HepG2 (cell line): ENCODE measurements around the gene YIPF3. TPM values are rescaled to one million over a fixed set of nuclear protein-coding genes. Genes with fewer than 3 reads are reported as not detected.

ENCODE experiments used
- CCDC6 ChIP-seq: sonication (generic); formaldehyde crosslinking; IDR thresholded peaks from 2 replicates; pipeline ENCODE4 v1.8.1; 2022; ENCODE audit warnings: mild to moderate bottlenecking, missing genetic modification reagents, moderate library complexity
- CHD4 ChIP-seq: fragments of 200-600 bp; sonication (generic); IDR thresholded peaks from 2 replicates; pipeline ENCODE4 v1.7.0; 2017; ENCODE audit warnings: mild to moderate bottlenecking, low read length, borderline replicate concordance
- GATA4 ChIP-seq: sonication (generic); IDR thresholded peaks from 2 replicates; pipeline ENCODE4 v1.6.1; 2016; ENCODE audit warnings: antibody characterized with exemption, low read depth, borderline replicate concordance
- KDM1A ChIP-seq: IDR thresholded peaks from 2 replicates; pipeline ENCODE4 v1.6.1; 2016; ENCODE audit warnings: missing compliant biosample characterization
- KMT2A ChIP-seq: sonication (generic); formaldehyde crosslinking; IDR thresholded peaks from 2 replicates; pipeline ENCODE4 v1.4.0; 2020; ENCODE audit warnings: missing genetic modification reagents
- NFKBIZ ChIP-seq: IDR thresholded peaks from 2 replicates; pipeline ENCODE4 v1.6.1; 2018; ENCODE audit warnings: missing genetic modification reagents, missing compliant biosample characterization
- NONO ChIP-seq, 2 experiments: fragments of 450-650 bp in 1 of 2; sonication (generic) in 1 of 2; formaldehyde crosslinking in 1 of 2; IDR thresholded peaks in 1 of 2; conservative IDR thresholded peaks in 1 of 2; 2 replicates each; pipeline versions ENCODE4 v1.6.1 to v1.8.0; 2017 to 2022; ENCODE audit warnings: mild to moderate bottlenecking in 1 of 2, missing genetic modification reagents in 1 of 2, moderate library complexity in 1 of 2
- PHB2 ChIP-seq: fragments of 450-650 bp; IDR thresholded peaks from 2 replicates; pipeline ENCODE4 v1.6.1; 2018; ENCODE audit not compliant: partially characterized antibody
- RARA ChIP-seq: IDR thresholded peaks from 2 replicates; pipeline ENCODE4 v1.6.1; 2016; ENCODE audit warnings: missing genetic modification reagents, missing compliant biosample characterization
- RXRA ChIP-seq: sonication (generic); formaldehyde crosslinking; IDR thresholded peaks from 2 replicates; pipeline ENCODE4 v1.5.1; 2020; ENCODE audit warnings: missing genetic modification reagents
- SIX4 ChIP-seq: sonication (generic); formaldehyde crosslinking; IDR thresholded peaks from 2 replicates; pipeline ENCODE4 v1.4.0; 2020; ENCODE audit warnings: missing genetic modification reagents
- ZBTB20 ChIP-seq: sonication (generic); formaldehyde crosslinking; IDR thresholded peaks from 2 replicates; pipeline ENCODE4 v1.8.1; 2023; ENCODE audit warnings: missing genetic modification reagents, low read depth, mild to moderate bottlenecking, borderline replicate concordance
- ZFP36L2 ChIP-seq: sonication (generic); formaldehyde crosslinking; IDR thresholded peaks from 2 replicates; pipeline ENCODE4 v1.4.0; 2020; ENCODE audit warnings: missing genetic modification reagents
- ZNF138 ChIP-seq: sonication (generic); formaldehyde crosslinking; IDR thresholded peaks from 2 replicates; pipeline ENCODE4 v1.5.0; 2020; ENCODE audit warnings: mild to moderate bottlenecking, low read depth, missing genetic modification reagents
- ZNF75D ChIP-seq: sonication (generic); formaldehyde crosslinking; IDR thresholded peaks from 2 replicates; pipeline ENCODE4 v1.8.1; 2023; ENCODE audit warnings: missing genetic modification reagents, mild to moderate bottlenecking, borderline replicate concordance
- ZNF781 ChIP-seq: sonication (generic); formaldehyde crosslinking; IDR thresholded peaks from 2 replicates; pipeline ENCODE4 v1.5.1; 2020; ENCODE audit warnings: borderline replicate concordance, mild to moderate bottlenecking, missing genetic modification reagents; ENCODE audit errors: not compliant biosample characterization
- ZNF790 ChIP-seq: sonication (generic); formaldehyde crosslinking; IDR thresholded peaks from 2 replicates; pipeline ENCODE4 v1.8.0; 2022; ENCODE audit warnings: missing genetic modification reagents, mild to moderate bottlenecking, borderline replicate concordance
- ZNF839 ChIP-seq: sonication (generic); formaldehyde crosslinking; IDR thresholded peaks from 2 replicates; pipeline ENCODE4 v1.4.0; 2020; ENCODE audit warnings: missing genetic modification reagents, mild to moderate bottlenecking, borderline replicate concordance
- polyA plus RNA-seq, 8 experiments: library from polyadenylated mRNA; depleted of rRNA in 3 of 8; stranded (reverse) in 7 of 8; unstranded in 1 of 8; fragments of >200 nt; fragmentation: Illumina TruSeq in 4 of 8; extraction: Trizol in 4 of 8; gene quantifications; 2 replicates each; pipeline versions ENCODE4 v1.2.1 to v1.2.3, GENCODE V29; 2011 to 2016; ENCODE audit warnings: low read depth in 4 of 8, missing spikeins in 1 of 8, mixed read lengths in 1 of 8; ENCODE audit not compliant: insufficient read depth in 1 of 8
- total RNA-seq, 5 experiments: library from RNA; depleted of rRNA; stranded (reverse); fragments of >200 nt; fragmentation: Illumina TruSeq; extraction: Trizol; gene quantifications; 2 replicates each; pipeline ENCODE4 v1.2.3, GENCODE V29; 2016; ENCODE audit warnings: low read depth in 1 of 5
- TF ChIP-seq, protein P1 (sequence below): sonication (generic); formaldehyde crosslinking; IDR thresholded peaks from 2 replicates; pipeline ENCODE4 v1.9.0; 2021; ENCODE audit warnings: missing genetic modification reagents, mild to moderate bottlenecking, borderline replicate concordance

The YIPF3 gene
- total and polyA plus RNA-seq, 2 of the 13 experiments (the other 11 are each of a cell fraction or from before 2014, with no cell fraction given): 107 to 206 TPM

DNA sequence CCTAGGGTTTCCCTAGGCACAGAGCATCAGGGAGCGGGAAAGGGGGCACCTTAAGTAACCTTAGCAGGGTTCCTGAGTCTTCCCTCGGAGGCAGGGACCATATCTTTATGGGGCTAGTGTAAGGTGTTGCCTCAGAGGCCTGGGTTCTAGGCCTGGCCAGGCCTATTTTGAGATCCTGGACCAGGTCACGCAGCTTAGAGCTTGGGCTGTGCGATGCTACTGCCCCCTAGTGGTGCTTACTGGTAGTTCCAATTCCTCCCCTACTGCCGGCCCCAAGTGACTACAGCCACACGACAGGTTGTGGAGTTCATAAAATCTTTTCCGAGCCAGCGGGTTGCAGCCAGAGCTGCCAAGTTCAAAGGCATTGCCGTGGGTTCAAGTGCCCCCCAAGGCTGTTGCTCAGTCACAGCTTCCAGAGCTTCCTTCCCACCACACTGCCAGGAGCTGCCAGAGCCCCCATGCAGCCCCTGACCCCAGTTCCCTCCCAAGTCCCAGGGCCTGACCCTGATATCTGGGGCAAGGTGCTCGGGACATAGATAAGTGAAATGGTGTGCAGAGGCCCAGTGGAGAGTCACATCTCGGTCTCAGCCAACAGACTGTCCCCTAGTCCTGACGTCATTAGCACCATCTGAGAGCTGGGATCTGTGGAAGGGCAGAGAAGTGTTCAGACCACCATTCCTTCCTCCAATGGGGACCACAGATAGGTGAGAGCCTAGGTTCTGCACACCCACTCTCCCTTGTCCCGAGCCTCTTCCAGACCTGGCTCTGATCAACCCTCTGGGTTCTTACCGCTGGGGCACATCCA, 9.9 kb downstream of the YIPF3 start (continued):
- no peak for TF ChIP-seq ZBTB20 (CRISPR knock-in tag)
- no peak for TF ChIP-seq GATA4
- TF ChIP-seq ZFP36L2 (CRISPR knock-in tag): no peak
- no peak for TF ChIP-seq ZNF75D (CRISPR knock-in tag)
- TF ChIP-seq NONO (IDR thresholded peaks at IDR 0.05): no peak
- TF ChIP-seq NONO (CRISPR knock-in tag; conservative IDR thresholded peaks at IDR 0.05): 0 out of 2 replicates have a peak, but pooled peaks have one; percentile 50
- TF ChIP-seq RXRA (CRISPR knock-in tag): peak; percentile 56
- no peak for TF ChIP-seq PHB2
- TF ChIP-seq, protein P1, sequence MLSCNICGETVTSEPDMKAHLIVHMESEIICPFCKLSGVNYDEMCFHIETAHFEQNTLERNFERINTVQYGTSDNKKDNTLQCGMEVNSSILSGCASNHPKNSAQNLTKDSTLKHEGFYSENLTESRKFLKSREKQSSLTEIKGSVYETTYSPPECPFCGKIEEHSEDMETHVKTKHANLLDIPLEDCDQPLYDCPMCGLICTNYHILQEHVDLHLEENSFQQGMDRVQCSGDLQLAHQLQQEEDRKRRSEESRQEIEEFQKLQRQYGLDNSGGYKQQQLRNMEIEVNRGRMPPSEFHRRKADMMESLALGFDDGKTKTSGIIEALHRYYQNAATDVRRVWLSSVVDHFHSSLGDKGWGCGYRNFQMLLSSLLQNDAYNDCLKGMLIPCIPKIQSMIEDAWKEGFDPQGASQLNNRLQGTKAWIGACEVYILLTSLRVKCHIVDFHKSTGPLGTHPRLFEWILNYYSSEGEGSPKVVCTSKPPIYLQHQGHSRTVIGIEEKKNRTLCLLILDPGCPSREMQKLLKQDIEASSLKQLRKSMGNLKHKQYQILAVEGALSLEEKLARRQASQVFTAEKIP (CRISPR knock-in tag): no peak
- TF ChIP-seq SIX4: no peak
- no peak for TF ChIP-seq CHD4
- TF ChIP-seq ZNF790 (CRISPR knock-in tag): no peak
- TF ChIP-seq ZNF138: no peak
- TF ChIP-seq CCDC6: no peak
- TF ChIP-seq RARA (CRISPR knock-in tag): peak; percentile 42; the same call in 1 of the 2 replicates
- TF ChIP-seq NFKBIZ (CRISPR knock-in tag): 0 out of 2 replicates have a peak, but pooled peaks have one; percentile 42
- 0 out of 2 replicates have a peak, but pooled peaks have one; percentile 54 for TF ChIP-seq KMT2A (CRISPR knock-in tag)
- TF ChIP-seq ZNF839: peak; percentile 42; the same call in 1 of the 2 replicates
- TF ChIP-seq ZNF781 (CRISPR knock-in tag): peak; percentile 36
- TF ChIP-seq KDM1A (CRISPR knock-in tag): no peak
